Esophagus squamous epithelium (tissue), 5 donors: ENCODE results near the gene TOGARAM1. TPM values are rescaled to one million over a fixed set of nuclear protein-coding genes. Genes with fewer than 3 reads are reported as not detected.

Experiments used
- DNase-seq: peaks from one replicate; lab custom pipeline; 2025; lab: John Stamatoyannopoulos, UW
- H3K27ac ChIP-seq, 4 donors: fragments of 200-600 bp; sonication (generic); one replicate each; pipeline ENCODE4 v1.5.1; 2016 to 2019; ENCODE audit warnings: mild to moderate bottlenecking in 1 of 4
- H3K27me3 ChIP-seq, 4 donors: fragments of 200-600 bp; sonication (generic); 1 replicate in 3 of 4; 2 replicates in 1 of 4; pipeline versions ENCODE4 v1.5.1 to v1.6.0; 2017 to 2021; ENCODE audit warnings: antibody characterized with exemption in 1 of 4
- H3K36me3 ChIP-seq, 3 donors: fragments of 200-600 bp; sonication (generic); one replicate each; pipeline ENCODE4 v1.5.1; 2016 to 2019
- H3K4me1 ChIP-seq, 3 donors: fragments of 200-600 bp; sonication (generic); one replicate each; pipeline ENCODE4 v1.5.1; 2017 to 2019
- H3K4me3 ChIP-seq, 4 donors: fragments of 200-600 bp; sonication (generic); 1 replicate in 3 of 4; 2 replicates in 1 of 4; pipeline ENCODE4 v1.5.1; 2016 to 2019; ENCODE audit warnings: mild to moderate bottlenecking in 2 of 4, moderate library complexity in 1 of 4
- H3K9me3 ChIP-seq, 3 donors: fragments of 200-600 bp; sonication (generic); one replicate each; pipeline ENCODE4 v1.5.1; 2016 to 2019
- POLR2A ChIP-seq, 4 donors: fragments of 450-650 bp; IDR thresholded peaks; one replicate each; pipeline ENCODE4 v1.6.1; 2017; ENCODE audit warnings: antibody characterized with exemption in 4 of 4, mild to moderate bottlenecking in 4 of 4, moderate library complexity in 3 of 4
- WGBS, 2 donors: methylation state at CpG; one replicate each; pipeline ENCODE4 v1.1.5; 2018; 5-methylcytosine and 5-hydroxymethylcytosine counted together
- intact Hi-C: fragments of 100-400 bp; cut with DNase I; formaldehyde crosslinking; loops from one replicate; pipeline ENCODE4 v1.15.0; 2022
- total RNA-seq, 4 donors: library from RNA; depleted of rRNA; stranded (reverse); fragments of >200 nt; gene quantifications; one replicate each; pipeline ENCODE4 v1.1.0, GENCODE V29; 2016
- TF ChIP-seq, protein P1 (sequence below), 6 experiments: fragments of 450-650 bp in 4 of 6; fragments of 200-600 bp in 2 of 6; sonication (generic) in 2 of 6; IDR thresholded peaks; one replicate each; pipeline ENCODE4 v1.5.1; 2016 to 2019; ENCODE audit warnings: antibody characterized with exemption in 6 of 6, mild to moderate bottlenecking in 4 of 6, moderate library complexity in 4 of 6
- donor health status: DM: yes; HTN: yes; CAD: no.

Gene TOGARAM1
- total RNA-seq, 4 donors from 2014 or later, result 5.8 to 23.7 (median 8.9) TPM

DNA sequence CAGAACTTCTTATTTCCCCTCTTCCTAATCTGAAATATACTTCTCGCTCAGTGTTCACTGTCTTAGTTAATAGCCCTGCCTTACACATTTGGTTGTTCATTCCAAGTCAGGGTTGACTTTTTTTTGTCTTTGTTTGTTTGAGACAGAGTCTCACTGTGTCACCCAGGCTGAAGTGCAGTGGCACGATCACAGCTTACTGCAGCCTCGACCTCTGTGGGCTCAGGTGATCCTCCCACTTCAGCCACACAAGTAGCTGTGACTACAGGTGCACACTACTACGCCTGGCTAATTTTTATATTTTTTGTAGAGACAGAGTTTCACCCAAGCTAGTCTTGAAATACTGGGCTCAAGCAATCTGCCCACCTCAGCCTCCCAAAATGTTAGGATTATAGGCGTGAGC, 79.7 kb downstream of the TOGARAM1 start:
- DNase-seq, result no peak
- no peak for TF ChIP-seq POLR2A (IDR thresholded peaks at IDR 0.05)
- TF ChIP-seq, protein P1, sequence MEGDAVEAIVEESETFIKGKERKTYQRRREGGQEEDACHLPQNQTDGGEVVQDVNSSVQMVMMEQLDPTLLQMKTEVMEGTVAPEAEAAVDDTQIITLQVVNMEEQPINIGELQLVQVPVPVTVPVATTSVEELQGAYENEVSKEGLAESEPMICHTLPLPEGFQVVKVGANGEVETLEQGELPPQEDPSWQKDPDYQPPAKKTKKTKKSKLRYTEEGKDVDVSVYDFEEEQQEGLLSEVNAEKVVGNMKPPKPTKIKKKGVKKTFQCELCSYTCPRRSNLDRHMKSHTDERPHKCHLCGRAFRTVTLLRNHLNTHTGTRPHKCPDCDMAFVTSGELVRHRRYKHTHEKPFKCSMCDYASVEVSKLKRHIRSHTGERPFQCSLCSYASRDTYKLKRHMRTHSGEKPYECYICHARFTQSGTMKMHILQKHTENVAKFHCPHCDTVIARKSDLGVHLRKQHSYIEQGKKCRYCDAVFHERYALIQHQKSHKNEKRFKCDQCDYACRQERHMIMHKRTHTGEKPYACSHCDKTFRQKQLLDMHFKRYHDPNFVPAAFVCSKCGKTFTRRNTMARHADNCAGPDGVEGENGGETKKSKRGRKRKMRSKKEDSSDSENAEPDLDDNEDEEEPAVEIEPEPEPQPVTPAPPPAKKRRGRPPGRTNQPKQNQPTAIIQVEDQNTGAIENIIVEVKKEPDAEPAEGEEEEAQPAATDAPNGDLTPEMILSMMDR (IDR thresholded peaks at IDR 0.05), result no peak
- Histone ChIP-seq H3K9me3 (no peaks in the 10 kb centered on the region), H3K4me1 (no peaks in the 10 kb centered on the region), H3K4me3 (no peak overlapping the region), H3K27me3 (no peaks in the 10 kb centered on the region), H3K27ac (no peak overlapping the region), H3K36me3 (peaks cover 0 to 51% (median 7%) of the 10 kb centered on the region in 3 donors)
- WGBS, 2 donors, result 92% methylated on average over 5 of the region's 5 CpGs
- intact Hi-C loops, result no loop called here

GRCh38 chr14:45044638-45045037, 82.6 kb downstream of the TOGARAM1 start:
- Histone ChIP-seq H3K27me3 (no peaks in the 10 kb centered on the region), H3K4me1 (no peaks in the 10 kb centered on the region), H3K36me3 (peaks cover 0 to 43% (median 0%) of the 10 kb centered on the region in 3 donors), H3K27ac (no peak overlapping the region), H3K9me3 (no peaks in the 10 kb centered on the region), H3K4me3 (no peak overlapping the region)
- intact Hi-C loops, result no loop called here
- WGBS, 2 donors, result 91% methylated on average over 5 of the region's 5 CpGs
- TF ChIP-seq POLR2A (IDR thresholded peaks at IDR 0.05), result no peak
- TF ChIP-seq, protein P1 (IDR thresholded peaks at IDR 0.05), result no peak
- DNase-seq, result no peak

DNA sequence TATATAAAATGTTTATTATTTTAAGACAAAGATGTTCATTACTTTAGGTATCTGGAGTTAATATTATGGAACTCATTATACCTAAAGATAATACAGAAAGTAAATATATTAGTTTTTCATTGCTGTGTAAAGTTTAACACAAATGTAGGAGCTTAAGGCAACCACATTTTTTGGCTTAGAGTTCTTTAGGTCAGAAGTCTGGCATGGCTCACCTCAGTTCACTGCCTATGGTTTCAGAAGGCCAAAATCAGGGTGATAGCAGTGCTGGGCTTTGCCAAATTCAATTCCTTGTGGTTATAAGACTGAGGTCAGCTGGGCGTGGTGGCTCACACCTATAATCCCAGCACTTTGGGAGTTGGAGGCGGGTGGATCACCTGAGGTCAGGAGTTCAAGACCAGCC, 86.4 kb downstream of the TOGARAM1 start:
- intact Hi-C loops, result no loop called here
- peaks cover 0 to 70% (median 0%) of the 10 kb centered on the region in 3 donors for H3K36me3 ChIP-seq
- DNase-seq, result no peak
- H3K27me3 ChIP-seq, result no peaks in the 10 kb centered on the region
- H3K27ac ChIP-seq, result no peak overlapping the region
- H3K9me3 ChIP-seq, result no peaks in the 10 kb centered on the region
- WGBS, 2 donors, result 92 to 100% methylated on average over 1 of the region's 2 CpGs
- TF ChIP-seq, protein P1 (IDR thresholded peaks at IDR 0.05), result no peak
- no peak for TF ChIP-seq POLR2A (IDR thresholded peaks at IDR 0.05)
- H3K4me1 ChIP-seq, result no peaks in the 10 kb centered on the region
- H3K4me3 ChIP-seq, result no peak overlapping the region

DNA sequence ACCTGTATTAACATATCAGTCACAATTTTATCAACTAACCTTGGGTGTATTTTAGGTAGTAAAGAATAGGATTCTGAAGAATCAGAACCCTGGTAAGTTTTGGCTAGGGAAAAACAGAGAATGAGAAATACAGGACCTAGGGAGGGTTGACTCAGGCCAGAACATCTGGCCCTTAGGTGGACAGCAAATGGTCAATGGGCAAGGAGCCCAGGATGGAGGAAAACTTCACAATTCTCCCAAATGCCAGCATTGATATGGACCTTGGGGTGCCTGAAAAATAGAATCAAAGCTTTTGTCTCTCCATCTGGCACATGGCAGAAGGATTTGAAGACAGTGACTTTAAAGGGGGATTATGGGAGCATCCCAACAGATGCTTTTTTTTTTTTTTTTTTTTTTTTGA, 89.2 kb downstream of the TOGARAM1 start:
- H3K27ac ChIP-seq, result no peak overlapping the region
- no peaks in the 10 kb centered on the region for H3K27me3 ChIP-seq
- intact Hi-C loops, result no loop called here
- no peak for DNase-seq
- H3K36me3 ChIP-seq, result peaks cover 0 to 87% (median 0%) of the 10 kb centered on the region in 3 donors
- no peaks in the 10 kb centered on the region for H3K4me1 ChIP-seq
- no peak for TF ChIP-seq POLR2A (IDR thresholded peaks at IDR 0.05)
- TF ChIP-seq, protein P1 (IDR thresholded peaks at IDR 0.05), result no peak
- H3K4me3 ChIP-seq, result no peak overlapping the region
- H3K9me3 ChIP-seq, result no peaks in the 10 kb centered on the region

DNA sequence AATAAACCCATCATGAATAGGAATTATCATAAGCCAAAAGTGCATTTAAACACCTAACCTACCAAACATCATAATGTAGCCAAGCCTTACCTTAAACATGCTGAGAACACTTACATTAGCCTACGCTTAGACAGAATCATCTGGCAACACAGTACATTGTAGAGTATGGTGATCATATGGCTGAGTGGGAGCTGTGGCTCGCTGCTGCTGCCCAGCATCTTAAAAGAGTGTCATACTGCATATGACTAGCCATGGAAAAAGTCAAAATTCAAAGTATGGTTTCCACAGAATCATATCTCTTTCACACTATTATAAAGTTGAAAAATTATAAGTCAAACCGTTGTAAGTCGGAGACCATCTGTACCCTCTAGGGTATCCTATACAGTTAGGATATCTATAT, 89.9 kb downstream of the TOGARAM1 start:
- TF ChIP-seq POLR2A (IDR thresholded peaks at IDR 0.05), result no peak
- 91% methylated on average over 4 of the region's 4 CpGs for WGBS, 2 donors
- intact Hi-C loops, result no loop called here
- peaks cover 0 to 87% (median 0%) of the 10 kb centered on the region in 3 donors for H3K36me3 ChIP-seq
- DNase-seq, result no peak
- no peaks in the 10 kb centered on the region for H3K4me1 ChIP-seq
- no peak overlapping the region for H3K27ac ChIP-seq
- H3K27me3 ChIP-seq, result no peaks in the 10 kb centered on the region
- H3K9me3 ChIP-seq, result no peaks in the 10 kb centered on the region
- no peak overlapping the region for H3K4me3 ChIP-seq

DNA sequence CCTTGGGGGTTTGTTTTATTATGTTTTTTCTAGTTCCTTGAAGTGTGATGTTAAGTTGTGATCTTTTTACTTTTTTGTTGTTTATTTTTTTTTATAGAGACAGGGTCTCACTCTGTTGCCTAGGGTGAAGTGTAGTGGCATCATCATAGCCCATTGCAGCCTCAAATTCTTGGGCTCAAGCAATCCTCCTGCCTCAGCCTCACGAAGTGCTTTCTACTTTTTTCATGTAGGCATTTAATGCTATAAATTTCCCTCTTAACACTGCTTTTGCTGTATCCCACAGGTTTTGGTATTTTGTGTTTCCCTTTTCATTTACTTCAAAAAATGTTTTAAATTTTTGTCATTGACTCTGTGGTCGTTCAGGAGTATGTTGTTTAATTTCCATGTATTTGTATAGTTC, 95.4 kb downstream of the TOGARAM1 start:
- intact Hi-C loops, result no loop called here
- H3K36me3 ChIP-seq, result peaks cover 0 to 62% (median 0%) of the 10 kb centered on the region in 3 donors
- 89 to 90% methylated on average over 2 of the region's 2 CpGs for WGBS, 2 donors
- DNase-seq, result no peak
- no peaks in the 10 kb centered on the region for H3K27me3 ChIP-seq
- no peak overlapping the region for H3K4me3 ChIP-seq
- no peaks in the 10 kb centered on the region for H3K9me3 ChIP-seq
- H3K27ac ChIP-seq, result no peak overlapping the region
- no peak for TF ChIP-seq POLR2A (IDR thresholded peaks at IDR 0.05)
- TF ChIP-seq, protein P1 (IDR thresholded peaks at IDR 0.05), result no peak
- no peaks in the 10 kb centered on the region for H3K4me1 ChIP-seq
